Glomerular visceral epithelial cell (primary cell): ENCODE measurements around the gene BCL2L2.
"Not testable (repeated sequence)": the region's sequence is repeated elsewhere in the genome, so short reads cannot be mapped to it uniquely, and the experiment has no call there.

Source experiments
- DNase-seq: peaks from one replicate; pipeline ENCODE4 v3.0.0-alpha.2; 2016; ENCODE audit errors: extremely low spot score

Gene BCL2L2

GRCh38 chr14:23306412-23307145 lies at the start of gene BCL2L2:
Gene BCL2L2, plus strand, starts transcription at chr14:23306833. Its CDS starts 935 bp downstream, at chr14:23307768.
- peak; percentile 95 for DNase-seq

DNA sequence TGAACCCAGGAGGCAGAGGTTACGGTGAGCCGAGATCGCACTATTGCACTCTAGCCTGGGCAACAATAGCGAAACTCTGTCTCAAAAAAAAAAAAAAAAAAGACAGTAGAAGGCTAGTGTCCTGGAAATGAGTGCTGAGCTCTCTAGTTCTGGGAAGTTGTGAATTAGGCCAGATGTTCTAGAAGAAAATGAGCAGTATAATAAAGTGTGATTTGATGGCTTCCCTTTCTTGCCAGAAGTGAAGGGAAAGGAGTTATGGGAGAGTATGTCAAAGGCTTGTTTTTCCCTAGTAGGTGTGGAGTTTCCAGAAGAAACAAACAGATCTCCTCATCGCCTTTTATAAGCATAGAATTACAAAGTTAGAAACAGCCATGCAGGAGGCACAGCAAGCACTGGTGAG lies 48.4 kb upstream of the BCL2L2 start:
- DNase-seq = no peak

DNA sequence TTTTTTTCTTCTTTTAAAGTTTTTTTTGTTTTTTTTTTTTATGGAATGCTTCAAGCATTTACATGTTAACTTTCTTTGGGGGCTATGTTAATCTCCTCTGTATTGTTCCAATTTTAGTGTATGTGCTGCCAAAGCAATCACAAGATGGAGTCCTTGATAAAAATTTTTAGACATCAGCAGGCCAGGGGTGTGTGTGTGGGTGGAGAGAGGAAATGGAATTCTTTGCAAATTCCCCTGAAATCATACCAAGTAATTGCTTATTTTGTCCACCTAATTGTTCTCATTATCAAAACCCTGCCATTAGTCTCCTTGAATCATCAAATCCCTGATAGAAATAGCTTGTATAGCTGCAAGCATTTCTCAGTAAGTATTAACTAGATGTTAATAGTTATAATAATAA lies 47.2 kb upstream of the BCL2L2 start:
- no peak for DNase-seq

DNA sequence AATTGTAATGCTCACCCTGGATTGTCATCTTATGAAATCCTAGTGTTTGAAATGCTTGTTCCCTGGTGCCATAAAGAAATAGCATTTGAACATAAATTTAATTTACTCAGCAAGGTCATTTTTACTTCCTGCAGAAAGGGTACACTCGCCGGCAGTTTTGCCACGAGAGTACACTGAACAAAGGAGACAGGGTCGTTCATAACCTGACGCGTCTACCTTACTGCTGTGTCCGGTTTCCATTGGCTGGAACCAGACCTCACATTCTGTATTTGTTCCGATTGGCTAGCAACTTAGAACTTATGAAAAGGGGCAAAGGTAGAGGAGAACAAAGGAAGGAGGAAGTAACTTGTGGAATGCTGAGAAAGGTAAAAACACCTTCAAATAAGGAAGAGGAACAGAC lies 45.8 kb upstream of the BCL2L2 start:
- not testable (repeated sequence) for DNase-seq

- no peak for DNase-seq
Observed at GRCh38 chr14:23269193-23269592, 37.4 kb upstream of the BCL2L2 start.

DNA sequence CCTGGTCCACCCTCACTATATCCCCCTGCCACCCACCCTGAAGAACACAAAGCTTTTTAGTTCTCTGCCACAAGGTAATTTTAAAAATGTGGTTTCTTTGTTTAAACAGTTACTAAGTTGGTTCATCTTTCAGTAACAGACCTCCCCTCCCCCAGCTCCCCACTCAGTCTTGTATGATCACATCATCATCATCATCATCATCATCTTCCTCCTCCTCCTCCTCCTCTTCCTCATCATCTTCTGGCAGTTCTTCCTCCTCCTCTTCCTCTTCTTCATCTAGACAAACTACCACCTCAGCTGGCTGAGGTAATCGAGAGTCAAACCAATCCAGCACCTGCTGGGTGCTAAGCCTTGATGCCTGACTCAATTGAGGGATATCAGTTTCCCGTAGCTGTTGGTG lies 31.2 kb upstream of the BCL2L2 start:
- DNase-seq = no peak

- DNase-seq = no peak
Observed at GRCh38 chr14:23277189-23277588, 29.4 kb upstream of the BCL2L2 start.

GRCh38 chr14:23277928-23278327 lies 28.7 kb upstream of the BCL2L2 start:
- DNase-seq = not testable (repeated sequence)

GRCh38 chr14:23281247-23281646 lies 25.4 kb upstream of the BCL2L2 start:
- no peak for DNase-seq

GRCh38 chr14:23284654-23285529 lies 21.7 kb upstream of the BCL2L2 start:
- peak; percentile 14 for DNase-seq

- peak; percentile 18 for DNase-seq
Observed at GRCh38 chr14:23285530-23286019, 21.1 kb upstream of the BCL2L2 start.

GRCh38 chr14:23286020-23286901 lies 20.4 kb upstream of the BCL2L2 start, which contains the start of gene HOMEZ:
Gene HOMEZ, minus strand, starts transcription at chr14:23286132. Its CDS starts 180 bp downstream, at chr14:23285952.
- peak; percentile 99 for DNase-seq

DNA sequence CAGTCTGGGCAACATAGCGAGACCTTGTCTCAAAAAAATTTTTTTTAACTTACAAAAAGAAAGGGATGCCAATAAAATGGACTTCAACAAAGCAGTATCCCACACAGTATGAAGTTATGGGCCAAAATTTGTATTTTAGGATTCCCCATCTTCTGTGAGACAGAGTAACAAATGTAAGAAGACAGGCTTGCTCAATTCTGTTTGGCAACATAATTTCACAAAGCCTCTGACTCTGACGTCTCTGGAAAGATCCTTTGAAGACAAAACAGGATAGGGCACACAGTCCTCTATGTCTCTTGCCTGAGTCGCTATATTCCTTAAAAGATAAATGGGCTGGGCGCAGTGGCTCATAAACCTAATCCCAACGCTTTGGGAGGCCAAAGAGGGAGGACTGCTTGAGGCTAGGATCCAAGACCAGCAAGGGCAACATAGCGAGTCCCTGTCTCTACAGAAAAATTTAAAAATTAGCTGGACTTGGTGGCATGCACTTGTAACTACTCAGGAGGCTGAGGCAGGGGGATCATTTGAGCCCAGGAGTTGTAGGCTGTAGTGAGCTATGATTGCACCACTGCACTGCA lies 19.6 kb upstream of the BCL2L2 start:
- DNase-seq = no peak

DNA sequence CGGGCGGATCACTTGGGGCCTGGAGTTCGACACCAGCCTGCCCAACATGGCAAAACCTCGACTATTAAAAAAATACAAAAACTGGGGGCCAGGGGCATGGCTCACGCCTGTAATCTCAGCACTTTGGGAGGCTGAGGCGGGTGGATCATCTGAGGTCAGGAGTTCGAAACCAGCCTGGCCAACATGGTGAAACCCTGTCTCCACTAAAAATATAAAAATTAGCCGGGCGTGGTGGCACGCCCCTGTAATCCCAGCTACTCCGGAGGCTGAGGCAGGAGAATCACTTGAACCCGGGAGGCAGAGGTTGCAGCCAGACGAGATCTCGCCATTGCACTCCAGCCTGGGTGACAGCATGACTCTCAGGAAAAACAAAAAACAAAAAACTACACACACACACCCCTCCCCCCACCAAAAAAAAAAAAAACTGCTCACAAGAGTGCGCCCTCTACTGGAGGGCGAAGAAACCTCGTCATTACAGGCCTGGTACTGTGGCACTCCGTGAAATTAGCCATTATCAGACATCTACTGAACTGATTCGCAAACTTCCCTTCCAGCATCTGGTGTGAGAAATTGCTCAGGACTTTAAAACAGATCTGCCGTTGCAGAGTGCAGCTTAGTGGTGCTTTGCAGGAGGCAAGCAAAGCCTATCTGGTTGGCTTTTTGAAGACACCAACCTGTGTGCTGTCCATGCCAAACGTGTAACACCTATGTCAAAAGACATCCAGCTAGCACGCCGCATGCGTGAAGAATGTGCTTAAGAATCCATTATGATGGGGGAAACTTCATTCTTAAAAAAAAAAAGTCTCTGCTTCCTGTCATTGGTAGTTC lies 11.7 kb upstream of the BCL2L2 start:
- peak; percentile 58 for DNase-seq

DNA sequence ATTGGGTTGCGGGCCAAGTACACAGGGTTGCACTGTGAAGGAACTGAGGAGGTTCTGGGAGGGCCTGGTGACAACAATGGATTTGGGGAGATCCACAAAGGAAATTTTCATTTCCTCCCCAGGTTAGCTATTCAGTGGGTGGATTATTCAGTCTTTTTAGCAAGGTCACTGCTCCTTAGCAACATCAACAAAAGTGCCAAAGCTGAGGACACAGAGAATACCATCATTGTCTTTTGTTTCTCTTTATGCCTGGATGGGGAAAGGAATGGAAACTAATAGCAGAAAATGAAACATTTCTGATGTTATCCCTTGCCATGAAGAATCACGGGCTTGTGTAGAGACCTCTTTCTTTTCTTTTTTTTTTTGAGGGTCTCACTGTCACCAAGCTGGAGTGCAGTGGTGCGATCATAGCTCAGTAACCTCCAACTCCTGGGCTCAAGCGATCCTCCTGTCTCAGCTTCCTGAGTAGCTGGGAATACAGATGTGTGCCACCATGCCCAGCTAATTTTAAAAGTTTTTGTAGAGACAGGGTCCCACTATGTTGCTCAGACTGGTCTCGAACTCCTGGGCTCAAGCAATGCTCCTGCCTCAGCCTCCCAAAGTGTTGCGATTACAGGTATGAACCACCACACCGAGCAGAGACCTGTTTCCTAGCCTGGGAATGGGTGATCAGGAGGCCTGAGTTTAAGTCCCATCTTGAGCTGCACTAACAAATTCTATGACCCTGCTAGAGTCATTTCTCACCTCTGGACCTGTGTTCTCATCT lies 10.4 kb upstream of the BCL2L2 start:
- no peak for DNase-seq

- no peak for DNase-seq
Observed at GRCh38 chr14:23297096-23297495, 9.5 kb upstream of the BCL2L2 start.

DNA sequence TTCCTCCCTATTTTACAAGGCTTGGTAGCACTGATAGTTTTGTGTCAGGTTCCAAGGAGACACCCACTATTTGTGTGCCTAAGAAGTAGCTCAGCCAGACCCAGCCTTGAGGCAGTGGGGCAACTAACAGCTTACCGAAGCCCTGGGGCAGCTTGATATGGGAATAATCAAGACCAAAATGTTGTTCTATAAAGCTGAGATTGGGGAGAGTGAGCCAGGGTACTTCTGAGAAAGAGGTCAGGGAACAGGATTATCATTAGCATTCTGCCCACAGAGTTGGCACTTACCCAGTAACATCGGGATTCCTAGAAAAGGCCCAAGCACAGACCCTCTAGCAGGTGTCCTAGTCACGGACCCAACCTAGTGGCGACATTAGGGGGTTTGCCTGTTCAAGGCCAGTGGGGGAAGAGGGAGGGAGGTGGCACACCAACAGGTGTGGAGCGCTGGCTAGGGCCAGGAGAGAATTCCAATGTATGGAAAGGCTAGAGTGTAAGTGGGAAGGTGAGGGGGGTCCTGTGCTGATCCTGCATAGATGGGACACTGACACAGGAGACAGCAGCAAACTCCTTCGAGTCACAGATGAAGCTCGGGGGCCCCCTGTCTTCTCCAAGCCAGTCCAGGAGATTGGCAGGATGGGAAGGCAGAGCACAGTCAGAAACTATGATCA lies 8.9 kb upstream of the BCL2L2 start:
- DNase-seq = no peak

DNA sequence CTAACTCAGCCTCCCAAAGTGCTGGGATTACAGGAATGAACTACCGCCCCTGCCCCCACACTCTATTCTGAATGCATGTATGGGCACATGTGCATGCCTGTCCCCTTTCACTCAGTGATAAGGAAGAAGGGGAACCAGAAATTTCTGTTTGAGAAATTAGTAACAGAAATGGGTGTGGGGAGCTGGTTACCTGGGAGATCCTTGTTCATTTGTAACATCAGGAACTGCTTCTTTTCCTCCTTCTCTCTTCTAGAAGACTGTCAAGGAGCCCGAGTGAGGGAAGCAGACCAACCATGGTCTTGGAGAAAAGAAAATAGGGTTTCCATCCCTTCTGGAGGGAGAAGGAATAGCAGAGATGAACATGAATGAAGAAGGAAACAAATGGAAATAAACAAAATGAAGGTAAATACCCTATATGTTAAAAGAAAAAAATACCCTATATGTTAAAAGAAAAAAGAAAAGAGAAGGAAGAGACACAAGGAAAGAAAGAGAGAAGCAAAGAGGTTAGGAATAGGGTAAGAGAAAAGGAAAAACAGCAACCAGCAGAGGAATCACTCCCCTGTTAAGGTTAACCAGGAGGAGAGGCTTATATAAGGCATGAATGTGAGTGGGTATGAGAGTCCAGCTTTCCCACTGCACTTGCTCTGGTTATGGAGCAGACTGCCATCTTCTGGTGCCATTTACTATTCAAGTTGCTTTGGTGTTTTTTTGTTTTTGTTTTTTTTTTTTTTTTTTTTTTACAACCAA lies 7.2 kb upstream of the BCL2L2 start:
- DNase-seq = peak; percentile 38
